ENCODE measurements around the gene NUDT21. TPM values are rescaled to one million over a fixed set of nuclear protein-coding genes. Genes with fewer than 3 reads are reported as not detected.

NUDT21 gene
- total and polyA plus RNA-seq, 2 of the 4 experiments (the other 2 are of a cell fraction), result 52.4 to 166 TPM

DNA sequence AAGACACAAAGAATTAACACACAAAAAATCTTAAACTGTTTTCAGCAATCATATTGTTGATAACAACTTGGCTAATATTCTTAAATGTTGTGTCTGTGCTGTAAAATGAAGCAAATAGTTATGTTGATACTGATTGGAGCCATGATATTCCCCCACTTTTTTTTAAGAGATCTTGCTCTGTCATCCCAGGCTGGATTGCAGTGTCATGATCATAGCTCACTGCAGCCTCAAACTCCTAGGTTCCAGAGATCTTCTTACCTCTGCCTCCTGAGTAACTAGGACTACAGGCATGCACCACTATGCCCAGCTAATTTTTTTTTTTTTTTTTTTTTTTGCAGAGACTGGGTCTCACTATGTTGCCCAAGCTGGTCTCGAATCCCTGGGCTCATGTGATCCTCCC lies 42.7 kb upstream of the NUDT21 start:
- Histone ChIP-seq H2BK120ac (ENCODE audit: low read depth, low read length) (no peak overlapping the region), H4K20me1 (ENCODE audit: insufficient read depth, low read length) (no peaks in the 10 kb centered on the region), H3K27me3 (ENCODE audit: control insufficient read depth, insufficient read depth, low read length) (no peaks in the 10 kb centered on the region), H3K4me1 (ENCODE audit: control insufficient read depth, insufficient read depth, low read length) (no peaks in the 10 kb centered on the region), H3K4me2 (ENCODE audit: low read depth, low read length) (no peak overlapping the region), H3K56ac (ENCODE audit: extremely low read depth, insufficient read depth, low read length) (no peak overlapping the region), H2AK9ac (replicated peaks; ENCODE audit: low read depth, low read length, poor library complexity) (no peak overlapping the region), H2BK5ac (ENCODE audit: low read depth, low read length, poor library complexity, severe bottlenecking) (no peak overlapping the region), H3K9me3 (ENCODE audit: control insufficient read depth, insufficient read depth, low read length) (no peaks in the 10 kb centered on the region), H3K14ac (replicated peaks; ENCODE audit: low read depth, low read length) (no peak overlapping the region), H3K27ac (ENCODE audit: insufficient read depth, low read length) (no peak overlapping the region), H3K23ac (ENCODE audit: low read depth, low read length) (no peak overlapping the region), H3K36me3 (ENCODE audit: control insufficient read depth, insufficient read depth, low read length) (peaks cover 5% of the 10 kb centered on the region), H3K18ac (ENCODE audit: low read depth, low read length) (no peak overlapping the region), H2BK15ac (ENCODE audit: low read depth, low read length) (no peak overlapping the region), H4K5ac (ENCODE audit: low read depth, low read length) (no peak overlapping the region), H4K8ac (ENCODE audit: low read depth in 2 of 2, low read length in 2 of 2) (no peak overlapping the region), H3K4me3 (ENCODE audit: insufficient read depth, low read depth, low read length) (no peak overlapping the region), H3K79me1 (ENCODE audit: low read depth in 1 of 2, low read length in 2 of 2) (no peaks in the 10 kb centered on the region), H4K91ac (ENCODE audit: insufficient read depth, low read depth, low read length) (no peak overlapping the region), H3K9ac (ENCODE audit: low read depth, low read length) (no peak overlapping the region), H2AK5ac (ENCODE audit: low read depth, low read length) (no peak overlapping the region), H2BK20ac (ENCODE audit: low read depth, low read length) (no peak overlapping the region), H3K4ac (ENCODE audit: low read depth, low read length) (no peak overlapping the region), H2AFZ (replicated peaks; ENCODE audit: low read length, poor library complexity) (no peak overlapping the region), H3K9me1 (ENCODE audit: insufficient read depth, low read length) (no peaks in the 10 kb centered on the region)
- in situ Hi-C loops (cut with MboI; ENCODE audit: low sequenced_read_pairs) (no loop called here), dilution Hi-C loops (cut with HindIII; ENCODE audit: low sequenced_read_pairs, unreplicated experiment) (no loop called here), intact Hi-C loops (cut with micrococcal nuclease) (no loop called here)
- ChIA-PET CTCF (interaction anchor here (0.7 kb wide), 1 partner anchor 1108 kb away, joined by 3 read pairs; no protein-coding TSS in a partner anchor), POLR2A (ENCODE audit: unreplicated experiment) (no interaction called here)
- ATAC-seq (ENCODE audit: low read depth) (no peak), DNase-seq (no peak)
- WGBS, 2 experiments (ENCODE audit: extremely low coverage in 2 of 2, insufficient read length in 1 of 2), result no CpG with 5 or more reads among the region's 1 CpG
- BruUV-seq (replicated peaks), result no TSS peak
- TF ChIP-seq SMC3 (IDR thresholded peaks at IDR 0.05; ENCODE audit: low read depth, low read length), result no peak
- no peak for TF ChIP-seq CEBPB (IDR thresholded peaks at IDR 0.05; ENCODE audit: low read depth, low read length)
- no peak for TF ChIP-seq NFE2L2 (IDR thresholded peaks at IDR 0.05; ENCODE audit: low read depth, low read length)
- TF ChIP-seq, protein P1, sequence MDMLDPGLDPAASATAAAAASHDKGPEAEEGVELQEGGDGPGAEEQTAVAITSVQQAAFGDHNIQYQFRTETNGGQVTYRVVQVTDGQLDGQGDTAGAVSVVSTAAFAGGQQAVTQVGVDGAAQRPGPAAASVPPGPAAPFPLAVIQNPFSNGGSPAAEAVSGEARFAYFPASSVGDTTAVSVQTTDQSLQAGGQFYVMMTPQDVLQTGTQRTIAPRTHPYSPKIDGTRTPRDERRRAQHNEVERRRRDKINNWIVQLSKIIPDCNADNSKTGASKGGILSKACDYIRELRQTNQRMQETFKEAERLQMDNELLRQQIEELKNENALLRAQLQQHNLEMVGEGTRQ (IDR thresholded peaks at IDR 0.05; ENCODE audit: low read depth, low read length), result no peak
- TF ChIP-seq RAD21 (IDR thresholded peaks at IDR 0.05; ENCODE audit: low read length), result no peak
- no peak for TF ChIP-seq RFX5 (IDR thresholded peaks at IDR 0.05; ENCODE audit: low read depth, low read length)

Measured in IMR-90 (cell line).